EH (cell line): ENCODE results near the gene YWHAH.
A peak's percentile ranks its signal among the peaks of the same experiment; 100 is the strongest.

Source experiments
- DNase-seq: peaks from one replicate; pipeline ENCODE4 v3.0.0-alpha.2; 2015; ENCODE audit warnings: low read depth

The YWHAH gene

GRCh38 chr22:31923136-31923535, 21.2 kb upstream of the YWHAH start:
- DNase-seq, result peak; percentile 41

GRCh38 chr22:31923747-31924146, 20.6 kb upstream of the YWHAH start:
- no peak for DNase-seq

GRCh38 chr22:31925056-31925455, 19.3 kb upstream of the YWHAH start:
- DNase-seq, result no peak

- DNase-seq, result no peak
Observed at GRCh38 chr22:31926024-31926423, 18.3 kb upstream of the YWHAH start.

- DNase-seq, result no peak
Observed at GRCh38 chr22:31926969-31927368, 17.4 kb upstream of the YWHAH start.

GRCh38 chr22:31927562-31927961, 16.8 kb upstream of the YWHAH start:
- DNase-seq, result no peak

- DNase-seq, result peak; percentile 14
Observed at GRCh38 chr22:31929167-31929930, 15.0 kb upstream of the YWHAH start.

- no peak for DNase-seq
Observed at GRCh38 chr22:31932863-31933262, 11.5 kb upstream of the YWHAH start.

- no peak for DNase-seq
Observed at GRCh38 chr22:31933406-31933805, 10.9 kb upstream of the YWHAH start.

GRCh38 chr22:31933816-31934482, 10.4 kb upstream of the YWHAH start:
- no peak for DNase-seq

- no peak for DNase-seq
Observed at GRCh38 chr22:31935961-31936635, 8.2 kb upstream of the YWHAH start.

GRCh38 chr22:31937341-31937740, 7.0 kb upstream of the YWHAH start:
- no peak for DNase-seq

- no peak for DNase-seq
Observed at GRCh38 chr22:31938296-31938695, 6.0 kb upstream of the YWHAH start.

- no peak for DNase-seq
Observed at GRCh38 chr22:31940506-31940905, 3.8 kb upstream of the YWHAH start.

GRCh38 chr22:31942091-31942490, 2.2 kb upstream of the YWHAH start:
- no peak for DNase-seq

- no peak for DNase-seq
Observed at GRCh38 chr22:31943206-31943977, 943 bp upstream of the YWHAH start.

GRCh38 chr22:31944700-31945442, 536 bp downstream of the YWHAH start:
- DNase-seq, result peak; percentile 49

GRCh38 chr22:31945443-31945855, 1.1 kb downstream of the YWHAH start:
- DNase-seq, result no peak

- peak; percentile 25 for DNase-seq
Observed at GRCh38 chr22:31945971-31946680, 1.8 kb downstream of the YWHAH start.

- peak; percentile 33 for DNase-seq
Observed at GRCh38 chr22:31947296-31947695, 3.0 kb downstream of the YWHAH start.

GRCh38 chr22:31948002-31948401, 3.7 kb downstream of the YWHAH start:
- DNase-seq, result no peak
